Esophagus muscularis mucosa (tissue), 4 donors: ENCODE results near the gene SLC16A2.

Experiments used
- EP300 ChIP-seq: sonication (generic); formaldehyde crosslinking; IDR thresholded peaks from one replicate; pipeline ENCODE4 v1.6.1; 2017; ENCODE audit warnings: antibody characterized with exemption
- POLR2A ChIP-seq: fragments of 450-650 bp; IDR thresholded peaks from one replicate; pipeline ENCODE4 v1.6.1; 2017; ENCODE audit warnings: antibody characterized with exemption, moderate library complexity, mild to moderate bottlenecking, low read depth
- POLR2AphosphoS5 ChIP-seq, 2 donors: sonication (generic); formaldehyde crosslinking; IDR thresholded peaks; one replicate each; pipeline ENCODE4 v1.6.1; 2017; ENCODE audit warnings: antibody characterized with exemption in 2 of 2
- TF ChIP-seq, protein P1 (sequence below), 3 experiments: fragments of 200-600 bp in 2 of 3; fragments of 450-650 bp in 1 of 3; sonication (generic) in 2 of 3; IDR thresholded peaks; one replicate each; pipeline ENCODE4 v1.5.1; 2017 to 2019; ENCODE audit warnings: antibody characterized with exemption in 3 of 3, mild to moderate bottlenecking in 2 of 3, moderate library complexity in 1 of 3

DNA sequence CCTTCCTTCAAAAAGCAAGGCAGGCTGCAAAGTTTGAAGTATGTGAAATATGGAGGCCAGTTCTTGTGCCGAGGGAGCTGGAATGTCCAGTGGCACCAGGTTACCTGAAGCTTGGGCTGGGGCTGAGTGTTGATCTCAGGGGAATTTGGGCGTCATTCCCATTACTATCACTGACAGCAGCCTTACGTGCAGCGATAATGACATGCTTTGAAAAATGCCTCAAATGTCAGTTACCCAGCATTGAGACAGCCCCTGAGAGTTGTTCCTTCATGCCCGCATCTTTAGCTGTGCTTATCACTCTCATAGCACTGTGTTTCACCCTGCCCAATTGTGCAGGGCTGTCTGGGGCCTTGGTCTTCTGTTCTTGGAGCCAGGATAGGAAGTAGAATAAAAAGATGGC is 27.4 kb downstream of the SLC16A2 start:
- TF ChIP-seq, protein P1, sequence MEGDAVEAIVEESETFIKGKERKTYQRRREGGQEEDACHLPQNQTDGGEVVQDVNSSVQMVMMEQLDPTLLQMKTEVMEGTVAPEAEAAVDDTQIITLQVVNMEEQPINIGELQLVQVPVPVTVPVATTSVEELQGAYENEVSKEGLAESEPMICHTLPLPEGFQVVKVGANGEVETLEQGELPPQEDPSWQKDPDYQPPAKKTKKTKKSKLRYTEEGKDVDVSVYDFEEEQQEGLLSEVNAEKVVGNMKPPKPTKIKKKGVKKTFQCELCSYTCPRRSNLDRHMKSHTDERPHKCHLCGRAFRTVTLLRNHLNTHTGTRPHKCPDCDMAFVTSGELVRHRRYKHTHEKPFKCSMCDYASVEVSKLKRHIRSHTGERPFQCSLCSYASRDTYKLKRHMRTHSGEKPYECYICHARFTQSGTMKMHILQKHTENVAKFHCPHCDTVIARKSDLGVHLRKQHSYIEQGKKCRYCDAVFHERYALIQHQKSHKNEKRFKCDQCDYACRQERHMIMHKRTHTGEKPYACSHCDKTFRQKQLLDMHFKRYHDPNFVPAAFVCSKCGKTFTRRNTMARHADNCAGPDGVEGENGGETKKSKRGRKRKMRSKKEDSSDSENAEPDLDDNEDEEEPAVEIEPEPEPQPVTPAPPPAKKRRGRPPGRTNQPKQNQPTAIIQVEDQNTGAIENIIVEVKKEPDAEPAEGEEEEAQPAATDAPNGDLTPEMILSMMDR (IDR thresholded peaks at IDR 0.05): no peak
- TF ChIP-seq POLR2AphosphoS5 (IDR thresholded peaks at IDR 0.05) (no peak), POLR2A (no peak), EP300 (no peak)
